ENCODE data around the gene DOCK9. TPM values are rescaled to one million over a fixed set of nuclear protein-coding genes. Genes with fewer than 3 reads are reported as not detected.

The DOCK9 gene
- total RNA-seq, 1 donor from 2014 or later, result 56.3 TPM

GRCh38 chr13:98824376-98825160 lies 153.3 kb downstream of the DOCK9 start:
- no peaks in the 10 kb centered on the region for H3K79me2 ChIP-seq (ENCODE audit: insufficient read depth, low read length)
- H3K4me1 Mint-ChIP-seq (ENCODE audit: low read depth, unreplicated experiment), result no peaks in the 10 kb centered on the region
- peaks cover 3% of the 10 kb centered on the region for H3K36me3 ChIP-seq (ENCODE audit: insufficient read depth, low read length)
- DNase-seq (ENCODE audit: low read depth), result no peak
- no peaks in the 10 kb centered on the region for H3K9me3 Mint-ChIP-seq (ENCODE audit: unreplicated experiment)
- peaks cover 25% of the 10 kb centered on the region for H3K36me3 Mint-ChIP-seq (ENCODE audit: low read depth, unreplicated experiment)
- H3K27ac Mint-ChIP-seq (ENCODE audit: unreplicated experiment), result no peak overlapping the region
- H4K20me1 ChIP-seq (ENCODE audit: insufficient read depth, low read length), result no peaks in the 10 kb centered on the region
- H3K27me3 ChIP-seq (ENCODE audit: insufficient read depth, low read length), result no peaks in the 10 kb centered on the region
- no peak overlapping the region for H3K4me3 Mint-ChIP-seq (ENCODE audit: unreplicated experiment)
- H3K9me3 ChIP-seq (ENCODE audit: insufficient read depth, low read depth, low read length), result no peaks in the 10 kb centered on the region
- H3K4me3 ChIP-seq (ENCODE audit: insufficient read depth, low read depth, low read length), result no peak overlapping the region
- no peak for FAIRE-seq
- H2AFZ ChIP-seq (ENCODE audit: low read depth, low read length), result no peak overlapping the region
- no peaks in the 10 kb centered on the region for H3K27me3 Mint-ChIP-seq (ENCODE audit: low read depth, unreplicated experiment)
- no peaks in the 10 kb centered on the region for H3K4me1 ChIP-seq (ENCODE audit: insufficient read depth, low read length)
- TF ChIP-seq CTCF (IDR thresholded peaks at IDR 0.05; ENCODE audit: insufficient read depth, low read depth, low read length) (no peak), EZH2 (IDR thresholded peaks at IDR 0.05; ENCODE audit: insufficient read depth, low read length) (no peak)
- H3K27ac ChIP-seq (ENCODE audit: low read depth, low read length), result no peak overlapping the region
- no peak overlapping the region for H3K4me2 ChIP-seq (ENCODE audit: low read length)
- H3K9ac ChIP-seq (ENCODE audit: low read length), result no peak overlapping the region

GRCh38 chr13:98823442-98823841 lies 154.4 kb downstream of the DOCK9 start:
- Histone ChIP-seq H2AFZ (ENCODE audit: low read depth, low read length) (no peak overlapping the region), H3K4me2 (ENCODE audit: low read length) (no peak overlapping the region), H4K20me1 (ENCODE audit: insufficient read depth, low read length) (no peaks in the 10 kb centered on the region), H3K4me1 (ENCODE audit: insufficient read depth, low read length) (no peaks in the 10 kb centered on the region), H3K36me3 (ENCODE audit: insufficient read depth, low read length) (no peaks in the 10 kb centered on the region), H3K27ac (ENCODE audit: low read depth, low read length) (no peak overlapping the region), H3K9ac (ENCODE audit: low read length) (no peak overlapping the region), H3K27me3 (ENCODE audit: insufficient read depth, low read length) (no peaks in the 10 kb centered on the region), H3K9me3 (ENCODE audit: insufficient read depth, low read depth, low read length) (no peaks in the 10 kb centered on the region), H3K79me2 (ENCODE audit: insufficient read depth, low read length) (no peaks in the 10 kb centered on the region), H3K4me3 (ENCODE audit: insufficient read depth, low read depth, low read length) (no peak overlapping the region)
- H3K4me3 Mint-ChIP-seq (ENCODE audit: unreplicated experiment), result no peak overlapping the region
- no peaks in the 10 kb centered on the region for H3K4me1 Mint-ChIP-seq (ENCODE audit: low read depth, unreplicated experiment)
- no peaks in the 10 kb centered on the region for H3K27me3 Mint-ChIP-seq (ENCODE audit: low read depth, unreplicated experiment)
- FAIRE-seq, result no peak
- no peak for DNase-seq (ENCODE audit: low read depth)
- no peaks in the 10 kb centered on the region for H3K9me3 Mint-ChIP-seq (ENCODE audit: unreplicated experiment)
- H3K36me3 Mint-ChIP-seq (ENCODE audit: low read depth, unreplicated experiment), result peaks cover 19% of the 10 kb centered on the region
- TF ChIP-seq EZH2 (IDR thresholded peaks at IDR 0.05; ENCODE audit: insufficient read depth, low read length), result no peak
- no peak for TF ChIP-seq CTCF (IDR thresholded peaks at IDR 0.05; ENCODE audit: insufficient read depth, low read depth, low read length)
- H3K27ac Mint-ChIP-seq (ENCODE audit: unreplicated experiment), result no peak overlapping the region

GRCh38 chr13:98822225-98822606 lies 155.6 kb downstream of the DOCK9 start:
- H3K4me2 ChIP-seq (ENCODE audit: low read length), result no peak overlapping the region
- no peak overlapping the region for H3K27ac Mint-ChIP-seq (ENCODE audit: unreplicated experiment)

More at GRCh38 chr13:98822225-98822606, 155.6 kb downstream of the DOCK9 start:
- no peaks in the 10 kb centered on the region for H4K20me1 ChIP-seq (ENCODE audit: insufficient read depth, low read length)
- no peak overlapping the region for H2AFZ ChIP-seq (ENCODE audit: low read depth, low read length)
- H3K27me3 ChIP-seq (ENCODE audit: insufficient read depth, low read length), result no peaks in the 10 kb centered on the region
- Mint-ChIP-seq H3K4me3 (ENCODE audit: unreplicated experiment) (no peak overlapping the region), H3K9me3 (ENCODE audit: unreplicated experiment) (no peaks in the 10 kb centered on the region), H3K36me3 (ENCODE audit: low read depth, unreplicated experiment) (peaks cover 14% of the 10 kb centered on the region), H3K4me1 (ENCODE audit: low read depth, unreplicated experiment) (no peaks in the 10 kb centered on the region), H3K27me3 (ENCODE audit: low read depth, unreplicated experiment) (no peaks in the 10 kb centered on the region)
- H3K79me2 ChIP-seq (ENCODE audit: insufficient read depth, low read length), result no peaks in the 10 kb centered on the region
- no peak overlapping the region for H3K9ac ChIP-seq (ENCODE audit: low read length)
- no peaks in the 10 kb centered on the region for H3K4me1 ChIP-seq (ENCODE audit: insufficient read depth, low read length)
- H3K4me3 ChIP-seq (ENCODE audit: insufficient read depth, low read depth, low read length), result no peak overlapping the region
- TF ChIP-seq CTCF (IDR thresholded peaks at IDR 0.05; ENCODE audit: insufficient read depth, low read depth, low read length) (no peak), EZH2 (IDR thresholded peaks at IDR 0.05; ENCODE audit: insufficient read depth, low read length) (no peak)
- peak; percentile 65 for DNase-seq (ENCODE audit: low read depth)
- FAIRE-seq, result peak; percentile 29
- no peaks in the 10 kb centered on the region for H3K9me3 ChIP-seq (ENCODE audit: insufficient read depth, low read depth, low read length)
- H3K36me3 ChIP-seq (ENCODE audit: insufficient read depth, low read length), result no peaks in the 10 kb centered on the region
- no peak overlapping the region for H3K27ac ChIP-seq (ENCODE audit: low read depth, low read length)
